Colonic mucosa (tissue), 4 donors: Measurements from ENCODE around the gene NKAIN4. TPM values are rescaled to one million over a fixed set of nuclear protein-coding genes. Genes with fewer than 3 reads are reported as not detected.

Source experiments
- DNase-seq: peaks from one replicate; pipeline ENCODE4 v3.0.0-alpha.2; 2020
- H3K27ac ChIP-seq: fragments of 200-600 bp; one replicate; pipeline ENCODE4 v1.8.0; 2021
- H3K27me3 ChIP-seq: fragments of 200-600 bp; one replicate; pipeline ENCODE4 v1.8.0; 2021
- H3K36me3 ChIP-seq: fragments of 200-600 bp; one replicate; pipeline ENCODE4 v1.8.0; 2021
- H3K4me1 ChIP-seq: fragments of 200-600 bp; one replicate; pipeline ENCODE4 v1.8.0; 2021; ENCODE audit warnings: mild to moderate bottlenecking
- H3K4me3 ChIP-seq: fragments of 200-600 bp; one replicate; pipeline ENCODE4 v1.8.0; 2021
- H3K9ac ChIP-seq, 2 donors: one replicate each; pipeline ENCODE4 v1.7.0; 2013; ENCODE audit warnings: control low read depth in 2 of 2, low read depth in 2 of 2, low read length in 2 of 2
- H3K9me3 ChIP-seq: fragments of 200-600 bp; one replicate; pipeline ENCODE4 v1.8.0; 2021
- CTCF ChIP-seq: fragments of 200-600 bp; IDR thresholded peaks from one replicate; pipeline ENCODE4 v1.8.0; 2022; ENCODE audit warnings: antibody characterized with exemption, mild to moderate bottlenecking
- intact Hi-C: fragments of 100-400 bp; cut with DNase I; formaldehyde crosslinking; loops from one replicate; pipeline ENCODE4 v1.14.1; 2022
- total RNA-seq, 2 donors: library from RNA; stranded (reverse); fragmentation: NEBNext Ultra II Directional in 1 of 2; extraction: Animal tissue kit (Norgen Biotek cat#: 25700) in 1 of 2; gene quantifications; one replicate each; pipeline ENCODE4 v1.2.1, GENCODE V29; 2021
- donor health status: healthy.
- donor health status: DM: no; HTN: no; CAD: no.
- donor health status: DM: no; HTN: no; CAD: no.

The NKAIN4 gene
- total RNA-seq, 2 donors from 2014 or later = 0.29 TPM; not detected in 1

GRCh38 chr20:63257629-63258028 is 3.4 kb upstream of the NKAIN4 start:
- TF ChIP-seq CTCF = no peak
- Histone ChIP-seq H3K9me3 (no peaks in the 10 kb centered on the region), H3K4me1 (no peaks in the 10 kb centered on the region), H3K36me3 (no peaks in the 10 kb centered on the region), H3K27me3 (peaks cover 26% of the 10 kb centered on the region), H3K27ac (no peak overlapping the region), H3K9ac (no peak overlapping the region), H3K4me3 (no peak overlapping the region)
- DNase-seq = no peak
- intact Hi-C loops = no loop called here

GRCh38 chr20:63256954-63257353 is 2.7 kb upstream of the NKAIN4 start:
- H3K9ac ChIP-seq = no peak overlapping the region
- H3K4me3 ChIP-seq = no peak overlapping the region
- H3K4me1 ChIP-seq = no peaks in the 10 kb centered on the region
- H3K36me3 ChIP-seq = no peaks in the 10 kb centered on the region
- no peak for DNase-seq
- TF ChIP-seq CTCF = no peak
- no peak overlapping the region for H3K27ac ChIP-seq
- intact Hi-C loops = no loop called here
- no peaks in the 10 kb centered on the region for H3K9me3 ChIP-seq
- peaks cover 30% of the 10 kb centered on the region for H3K27me3 ChIP-seq

- Histone ChIP-seq H3K4me3 (no peak overlapping the region), H3K9me3 (no peaks in the 10 kb centered on the region), H3K36me3 (no peaks in the 10 kb centered on the region), H3K4me1 (no peaks in the 10 kb centered on the region), H3K27me3 (peaks cover 32% of the 10 kb centered on the region), H3K9ac (no peak overlapping the region), H3K27ac (no peak overlapping the region)
- TF ChIP-seq CTCF = no peak
- intact Hi-C loops = no loop called here
- no peak for DNase-seq
Measured at GRCh38 chr20:63255931-63256704, 1.9 kb upstream of the NKAIN4 start.

GRCh38 chr20:63254606-63255384 is 532 bp upstream of the NKAIN4 start:
- peaks cover 32% of the 10 kb centered on the region for H3K27me3 ChIP-seq
- TF ChIP-seq CTCF = no peak
- no peak overlapping the region for H3K4me3 ChIP-seq
- no peaks in the 10 kb centered on the region for H3K4me1 ChIP-seq
- no peaks in the 10 kb centered on the region for H3K36me3 ChIP-seq
- no peaks in the 10 kb centered on the region for H3K9me3 ChIP-seq
- no peak overlapping the region for H3K27ac ChIP-seq
- intact Hi-C loops = no loop called here
- no peak for DNase-seq
- H3K9ac ChIP-seq = no peak overlapping the region

- Histone ChIP-seq H3K27me3 (peaks cover 32% of the 10 kb centered on the region), H3K4me1 (no peaks in the 10 kb centered on the region), H3K27ac (no peak overlapping the region), H3K36me3 (no peaks in the 10 kb centered on the region), H3K9ac (no peak overlapping the region), H3K9me3 (no peaks in the 10 kb centered on the region), H3K4me3 (no peak overlapping the region)
- DNase-seq = no peak
- intact Hi-C loops = no loop called here
- no peak for TF ChIP-seq CTCF
Measured at GRCh38 chr20:63253438-63254231, 628 bp downstream of the NKAIN4 start.
